ENCODE results near the gene ASB18.

- TF ChIP-seq POLR2A (IDR thresholded peaks at IDR 0.05) = no peak
- TF ChIP-seq CTCF (IDR thresholded peaks at IDR 0.05) = no peak
Observed at GRCh38 chr2:236287656-236288055, 23.4 kb upstream of the ASB18 start.
